HCT116 (cell line): ENCODE measurements around the gene CX3CR1. TPM values are rescaled to one million over a fixed set of nuclear protein-coding genes. Genes with fewer than 3 reads are reported as not detected.

Experiments used
- ATAC-seq: fragments of 200-7000 bp; cut with Tn5 transposase; 2 replicates; pipeline ENCODE4 v1.9.1; 2020; ENCODE audit warnings: mild to moderate bottlenecking, moderate library complexity
- BruUV-seq: library from RNA; stranded (reverse); fragments of 400-500 nt; replicated peaks from 2 replicates; lab custom pipeline; 2021; lab: Mats Ljungman, UMichigan
- CTCF ChIA-PET: fragments of 300-600 bp; sonication (Branson Sonifier 250); formaldehyde crosslinking; loops from one replicate; lab custom pipeline; 2021; ENCODE audit warnings: antibody characterized with exemption; lab: Charles Lee
- POLR2A ChIA-PET: fragments of 300-600, 350-600 bp; sonication (Branson Sonifier 250); formaldehyde crosslinking; loops from one replicate; lab custom pipeline; 2021; ENCODE audit warnings: antibody characterized with exemption; lab: Charles Lee
- RAD21 ChIA-PET, 2 experiments: fragments of 300-600 bp; sonication (Branson Sonifier 250); formaldehyde crosslinking; loops; one replicate each; lab custom pipeline; 2023; ENCODE audit warnings: low total read pairs in 2 of 2; ENCODE audit not compliant: uncharacterized antibody in 2 of 2, unreplicated experiment in 2 of 2, low non-redundant PET in 1 of 2; lab: Charles Lee
- DNase-seq: peaks from one replicate; pipeline ENCODE4 v3.0.0-alpha.2; 2010; ENCODE audit warnings: low read depth, low spot score
- H2AFZ ChIP-seq: fragments of 200-600 bp; shearing (Covaris generic), sonication (generic); 2 replicates; pipeline ENCODE4 v1.6.1; 2017; ENCODE audit warnings: low read depth, mixed run types, mixed read lengths, antibody characterized with exemption, low read length; ENCODE audit not compliant: poor library complexity, severe bottlenecking
- H3K27ac ChIP-seq: 2 replicates; pipeline ENCODE4 v1.5.1; 2012; ENCODE audit warnings: low read depth, low read length
- H3K27me3 ChIP-seq: fragments of 200-600 bp; sonication (generic); 2 replicates; pipeline ENCODE4 v1.6.1; 2016; ENCODE audit warnings: mixed run types, low read length, mixed read lengths; ENCODE audit not compliant: insufficient read depth
- H3K36me3 ChIP-seq, 2 experiments: fragments of 200-500 bp in 1 of 2; fragments of 200-600 bp in 1 of 2; sonication (Bioruptor generic) in 1 of 2; sonication (generic) in 1 of 2; 2 replicates each; pipeline versions ENCODE4 v1.5.1 to v1.6.1; 2014 to 2016; ENCODE audit warnings: low read length in 2 of 2, inconsistent platforms in 1 of 2, mixed read lengths in 1 of 2, mixed run types in 1 of 2; ENCODE audit not compliant: insufficient read depth in 2 of 2, control insufficient read depth in 1 of 2
- H3K4me1 ChIP-seq, 2 experiments: fragments of 200-600 bp in 1 of 2; sonication (generic) in 1 of 2; 2 replicates each; pipeline versions ENCODE4 v1.5.1 to v1.6.1; 2012 to 2017; ENCODE audit warnings: low read length in 2 of 2, inconsistent platforms in 1 of 2, mild to moderate bottlenecking in 1 of 2, mixed read lengths in 1 of 2, mixed run types in 1 of 2, moderate library complexity in 1 of 2; ENCODE audit not compliant: insufficient read depth in 2 of 2, control insufficient read depth in 1 of 2
- H3K4me2 ChIP-seq: fragments of 200-600 bp; sonication (generic); 2 replicates; pipeline ENCODE4 v1.6.1; 2017; ENCODE audit warnings: mixed run types, low read length, mixed read lengths
- H3K4me3 ChIP-seq, 2 experiments: fragments of 200-600 bp in 1 of 2; sonication (generic) in 1 of 2; replicated peaks in 1 of 2; 2 replicates each; pipeline ENCODE4 v1.5.1; 2011 to 2016; ENCODE audit warnings: low read length in 2 of 2, control low read depth in 1 of 2, low read depth in 1 of 2, mild to moderate bottlenecking in 1 of 2, mixed read lengths in 1 of 2, mixed run types in 1 of 2
- H3K79me2 ChIP-seq: fragments of 200-600 bp; sonication (generic); 2 replicates; pipeline ENCODE4 v1.6.1; 2017; ENCODE audit warnings: mild to moderate bottlenecking, mixed run types, low read length, moderate library complexity, mixed read lengths; ENCODE audit not compliant: insufficient read depth
- H3K9ac ChIP-seq: fragments of 200-600 bp; sonication (generic); 2 replicates; pipeline ENCODE4 v1.6.1; 2016; ENCODE audit warnings: low read length, mixed read lengths
- H3K9me2 ChIP-seq: fragments of 200-600 bp; sonication (generic), shearing (Covaris generic); 2 replicates; pipeline ENCODE4 v1.6.1; 2017; ENCODE audit warnings: mixed run types, mild to moderate bottlenecking, moderate library complexity; ENCODE audit not compliant: insufficient read depth
- H3K9me3 ChIP-seq, 2 experiments: fragments of 200-500 bp in 1 of 2; fragments of 200-600 bp in 1 of 2; sonication (Bioruptor generic) in 1 of 2; sonication (generic) in 1 of 2; 2 replicates each; pipeline ENCODE4 v1.6.1; 2014 to 2017; ENCODE audit warnings: low read length in 2 of 2, mixed read lengths in 2 of 2, inconsistent platforms in 1 of 2, low read depth in 1 of 2, mild to moderate bottlenecking in 1 of 2, mixed run types in 1 of 2, moderate library complexity in 1 of 2; ENCODE audit not compliant: control insufficient read depth in 1 of 2, insufficient read depth in 1 of 2
- H4K20me1 ChIP-seq: fragments of 200-600 bp; sonication (generic), shearing (Covaris generic); 2 replicates; pipeline ENCODE4 v1.6.1; 2017; ENCODE audit warnings: mixed run types, mild to moderate bottlenecking, moderate library complexity; ENCODE audit not compliant: insufficient read depth
- CBX3 ChIP-seq: IDR thresholded peaks from 2 replicates; pipeline ENCODE4 v1.6.1; 2012; ENCODE audit warnings: low read depth
- CEBPB ChIP-seq: IDR thresholded peaks from 2 replicates; pipeline ENCODE4 v1.6.1; 2012; ENCODE audit warnings: low read depth
- CTCF ChIP-seq, 3 experiments: fragments of 200-600 bp in 1 of 3; sonication (generic) in 1 of 3; IDR thresholded peaks in 2 of 3; conservative IDR thresholded peaks in 1 of 3; 2 replicates each; pipeline ENCODE4 v1.5.1; 2012 to 2017; ENCODE audit warnings: low read depth in 2 of 3, low read length in 2 of 3, antibody characterized with exemption in 1 of 3, borderline replicate concordance in 1 of 3, control low read depth in 1 of 3, mild to moderate bottlenecking in 1 of 3, mixed read lengths in 1 of 3, mixed run types in 1 of 3, moderate library complexity in 1 of 3; ENCODE audit not compliant: insufficient read depth in 1 of 3
- FOSL1 ChIP-seq: IDR thresholded peaks from 2 replicates; pipeline ENCODE4 v1.6.1; 2012; ENCODE audit warnings: low read depth
- POLR2A ChIP-seq: IDR thresholded peaks from 2 replicates; pipeline ENCODE4 v1.7.0; 2011; ENCODE audit warnings: borderline replicate concordance; ENCODE audit not compliant: insufficient read depth, insufficient read length; ENCODE audit errors: extremely low read depth
- POLR2AphosphoS5 ChIP-seq: IDR thresholded peaks from 2 replicates; pipeline ENCODE4 v1.6.1; 2011; ENCODE audit warnings: mild to moderate bottlenecking, low read depth, low read length, moderate library complexity
- RAD21 ChIP-seq: IDR thresholded peaks from 2 replicates; pipeline ENCODE4 v1.6.1; 2012; ENCODE audit warnings: low read depth, mild to moderate bottlenecking
- SIN3A ChIP-seq: IDR thresholded peaks from 2 replicates; pipeline ENCODE4 v1.6.1; 2012; ENCODE audit warnings: low read depth
- SRF ChIP-seq: IDR thresholded peaks from 2 replicates; pipeline ENCODE4 v1.6.1; 2012; ENCODE audit warnings: low read depth
- TCF7L2 ChIP-seq: IDR thresholded peaks from 2 replicates; pipeline ENCODE4 v1.7.0; 2011; ENCODE audit warnings: borderline replicate concordance, inconsistent platforms; ENCODE audit not compliant: insufficient read depth, insufficient read length; ENCODE audit errors: extremely low read depth
- ZFX ChIP-seq: fragments of 450-650 bp; IDR thresholded peaks from 2 replicates; pipeline ENCODE4 v1.6.1; 2017
- ZNF274 ChIP-seq: fragments of 200-500 bp; sonication (Bioruptor generic); IDR thresholded peaks from 2 replicates; pipeline ENCODE4 v1.6.1; 2014; ENCODE audit warnings: mild to moderate bottlenecking, low read depth, low read length, inconsistent platforms
- intact Hi-C: fragments of 100-400 bp; cut with micrococcal nuclease; formaldehyde crosslinking; loops from 2 replicates; pipeline ENCODE4 v1.10.0; 2022
- total RNA-seq: library from RNA; stranded (reverse); gene quantifications from one replicate; pipeline ENCODE4 v1.2.1, GENCODE V29; 2021; ENCODE audit not compliant: unreplicated experiment
- TF ChIP-seq, protein P1 (sequence below): IDR thresholded peaks from 2 replicates; pipeline ENCODE4 v1.6.1; 2011; ENCODE audit warnings: mild to moderate bottlenecking, low read length, moderate library complexity; ENCODE audit not compliant: insufficient replicate concordance; ENCODE audit errors: extremely low read depth

The CX3CR1 gene
- total RNA-seq, 1 experiment from 2014 or later = 0.10 TPM

GRCh38 chr3:39294446-39295183 lies 14.8 kb upstream of the CX3CR1 start:
- no peak overlapping the region for H3K9ac ChIP-seq
- no peak for DNase-seq
- H4K20me1 ChIP-seq = no peaks in the 10 kb centered on the region
- POLR2A ChIA-PET = no interaction called here
- H3K27ac ChIP-seq = no peak overlapping the region
- 0 out of 4 replicates have a peak, but pooled peaks cover 0 to 4% of the 10 kb centered on the region in 2 experiments for H3K4me1 ChIP-seq
- intact Hi-C loops = loop anchor here (5.0 kb wide), 1 partner anchor 242 kb away; the partner anchor contains the start of genes SCN11A and WDR48
- H3K4me2 ChIP-seq = no peak overlapping the region
- no peaks in the 10 kb centered on the region for H3K36me3 ChIP-seq
- no peaks in the 10 kb centered on the region for H3K9me2 ChIP-seq
- H2AFZ ChIP-seq = no peak overlapping the region
- BruUV-seq = no TSS peak
- no peak for TF ChIP-seq POLR2AphosphoS5
- TF ChIP-seq ZNF274 = no peak
- TF ChIP-seq TCF7L2 = no peak
- TF ChIP-seq POLR2A = no peak
- no peak for TF ChIP-seq CEBPB
- no peak for TF ChIP-seq SRF
- TF ChIP-seq ZFX = no peak
- no peak for TF ChIP-seq CTCF (IDR thresholded peaks at IDR 0.05 in 2 of 3, conservative IDR thresholded peaks at IDR 0.05 in 1 of 3; ENCODE audit: borderline replicate concordance in 1 of 3, insufficient read depth in 1 of 3, low read depth in 2 of 3, low read length in 2 of 3)
- no peak for TF ChIP-seq SIN3A
- TF ChIP-seq CBX3 = no peak
- TF ChIP-seq FOSL1 = no peak
- no peak for TF ChIP-seq RAD21
- TF ChIP-seq, protein P1, sequence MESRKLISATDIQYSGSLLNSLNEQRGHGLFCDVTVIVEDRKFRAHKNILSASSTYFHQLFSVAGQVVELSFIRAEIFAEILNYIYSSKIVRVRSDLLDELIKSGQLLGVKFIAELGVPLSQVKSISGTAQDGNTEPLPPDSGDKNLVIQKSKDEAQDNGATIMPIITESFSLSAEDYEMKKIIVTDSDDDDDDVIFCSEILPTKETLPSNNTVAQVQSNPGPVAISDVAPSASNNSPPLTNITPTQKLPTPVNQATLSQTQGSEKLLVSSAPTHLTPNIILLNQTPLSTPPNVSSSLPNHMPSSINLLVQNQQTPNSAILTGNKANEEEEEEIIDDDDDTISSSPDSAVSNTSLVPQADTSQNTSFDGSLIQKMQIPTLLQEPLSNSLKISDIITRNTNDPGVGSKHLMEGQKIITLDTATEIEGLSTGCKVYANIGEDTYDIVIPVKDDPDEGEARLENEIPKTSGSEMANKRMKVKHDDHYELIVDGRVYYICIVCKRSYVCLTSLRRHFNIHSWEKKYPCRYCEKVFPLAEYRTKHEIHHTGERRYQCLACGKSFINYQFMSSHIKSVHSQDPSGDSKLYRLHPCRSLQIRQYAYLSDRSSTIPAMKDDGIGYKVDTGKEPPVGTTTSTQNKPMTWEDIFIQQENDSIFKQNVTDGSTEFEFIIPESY = no peak
- CTCF ChIA-PET = no interaction called here
- no peaks in the 10 kb centered on the region for H3K9me3 ChIP-seq
- no peak overlapping the region for H3K4me3 ChIP-seq
- no peaks in the 10 kb centered on the region for H3K27me3 ChIP-seq
- no peaks in the 10 kb centered on the region for H3K79me2 ChIP-seq
- RAD21 ChIA-PET = no interaction called here
- no peak for ATAC-seq
